ENCODE data around the gene FBXL7. TPM values are rescaled to one million over a fixed set of nuclear protein-coding genes. Genes with fewer than 3 reads are reported as not detected.
A peak's percentile ranks its signal among the peaks of the same experiment; 100 is the strongest.

Gene FBXL7
- total RNA-seq, 1 donor, result 11.2 TPM

GRCh38 chr5:15901151-15901550, 401.2 kb downstream of the FBXL7 start:
- H3K4me3 ChIP-seq (ENCODE audit: low read depth, low read length), result no peak overlapping the region
- TF ChIP-seq CTCF (IDR thresholded peaks at IDR 0.05; ENCODE audit: insufficient read depth, low read depth, low read length), result no peak
- DNase-seq (ENCODE audit: low read depth), result no peak

- DNase-seq (ENCODE audit: low read depth), result no peak
- no peak for TF ChIP-seq CTCF (IDR thresholded peaks at IDR 0.05; ENCODE audit: insufficient read depth, low read depth, low read length)
- H3K4me3 ChIP-seq (ENCODE audit: low read depth, low read length), result no peak overlapping the region
These were observed 402.1 kb downstream of the FBXL7 start for GRCh38 chr5:15902066-15902465.

- DNase-seq (ENCODE audit: low read depth), result peak; percentile 69
- H3K4me3 ChIP-seq (ENCODE audit: low read depth, low read length), result no peak overlapping the region
- no peak for TF ChIP-seq CTCF (IDR thresholded peaks at IDR 0.05; ENCODE audit: insufficient read depth, low read depth, low read length)
These were observed 405.2 kb downstream of the FBXL7 start for GRCh38 chr5:15904899-15905830.

- H3K4me3 ChIP-seq (ENCODE audit: low read depth, low read length), result peak overlapping the region; percentile 29
- no peak for TF ChIP-seq CTCF (IDR thresholded peaks at IDR 0.05; ENCODE audit: insufficient read depth, low read depth, low read length)
- DNase-seq (ENCODE audit: low read depth), result peak; percentile 45
These were observed 414.7 kb downstream of the FBXL7 start for GRCh38 chr5:15914638-15915037.

GRCh38 chr5:15926586-15926985, 426.6 kb downstream of the FBXL7 start:
- DNase-seq (ENCODE audit: low read depth), result no peak
- H3K4me3 ChIP-seq (ENCODE audit: low read depth, low read length), result no peak overlapping the region
- TF ChIP-seq CTCF (IDR thresholded peaks at IDR 0.05; ENCODE audit: insufficient read depth, low read depth, low read length), result no peak

GRCh38 chr5:15927710-15928380, 427.9 kb downstream of the FBXL7 start:
- DNase-seq (ENCODE audit: low read depth), result no peak
- TF ChIP-seq CTCF (IDR thresholded peaks at IDR 0.05; ENCODE audit: insufficient read depth, low read depth, low read length), result no peak
- no peak overlapping the region for H3K4me3 ChIP-seq (ENCODE audit: low read depth, low read length)

Data from fibroblast of villous mesenchyme (primary cell).